GM23338 (cell line): Measurements from ENCODE around the gene RUSF1. TPM values are rescaled to one million over a fixed set of nuclear protein-coding genes. Genes with fewer than 3 reads are reported as not detected.

ENCODE experiments used
- ATAC-seq: fragments of 200-7000 bp; cut with Tn5 transposase; 3 replicates; pipeline ENCODE4 v1.9.1; 2020
- DNase-seq: peaks from one replicate; pipeline ENCODE4 v3.0.0-alpha.2; 2015; ENCODE audit warnings: low spot score
- H2AFZ ChIP-seq: fragments of 200-600 bp; sonication (generic); 2 replicates; pipeline ENCODE4 v1.8.0; 2016; ENCODE audit warnings: antibody characterized with exemption, mild to moderate bottlenecking, moderate library complexity
- H3F3A ChIP-seq: fragments of 200-600 bp; sonication (generic); replicated peaks from 2 replicates; pipeline ENCODE4 v1.8.0; 2017; ENCODE audit warnings: antibody characterized with exemption, mixed run types, low read depth
- H3K27ac ChIP-seq: fragments of 200-600 bp; sonication (generic); 2 replicates; pipeline ENCODE4 v1.6.1; 2016; ENCODE audit warnings: low read depth
- H3K27me3 ChIP-seq: fragments of 200-600 bp; sonication (generic); 2 replicates; pipeline ENCODE4 v1.8.0; 2016; ENCODE audit warnings: mild to moderate bottlenecking, mixed run types, moderate library complexity; ENCODE audit not compliant: insufficient read depth
- H3K36me3 ChIP-seq: fragments of 200-600 bp; sonication (generic); 2 replicates; pipeline ENCODE4 v1.8.0; 2016; ENCODE audit warnings: mild to moderate bottlenecking; ENCODE audit not compliant: insufficient read depth
- H3K4me1 ChIP-seq: fragments of 200-600 bp; sonication (generic); 2 replicates; pipeline ENCODE4 v1.8.0; 2016; ENCODE audit warnings: mild to moderate bottlenecking, moderate library complexity; ENCODE audit not compliant: insufficient read depth
- H3K4me2 ChIP-seq: fragments of 200-600 bp; sonication (generic); 2 replicates; pipeline ENCODE4 v1.7.1; 2017; ENCODE audit warnings: mixed run types
- H3K4me3 ChIP-seq: fragments of 200-600 bp; sonication (generic); 2 replicates; pipeline ENCODE4 v1.6.1; 2016; ENCODE audit warnings: mixed run types
- H3K79me2 ChIP-seq: fragments of 200-600 bp; sonication (generic); replicated peaks from 2 replicates; pipeline ENCODE4 v1.8.0; 2017; ENCODE audit warnings: mild to moderate bottlenecking; ENCODE audit not compliant: insufficient read depth
- H3K9me2 ChIP-seq: fragments of 200-600 bp; sonication (generic); 2 replicates; pipeline ENCODE4 v1.8.0; 2017; ENCODE audit not compliant: insufficient read depth
- H4K20me1 ChIP-seq: fragments of 200-600 bp; sonication (generic); replicated peaks from 2 replicates; pipeline ENCODE4 v1.8.0; 2017; ENCODE audit warnings: mild to moderate bottlenecking; ENCODE audit not compliant: insufficient read depth
- H3K27ac Mint-ChIP-seq: 2 replicates; pipeline ENCODE4 v1.8.0; 2020; ENCODE audit warnings: inconsistent platforms, mild to moderate bottlenecking, moderate library complexity, mixed read lengths
- H3K27me3 Mint-ChIP-seq: 3 replicates; pipeline ENCODE4 v1.8.0; 2022; ENCODE audit warnings: low read depth, mild to moderate bottlenecking, moderate library complexity, mixed read lengths, inconsistent platforms; ENCODE audit not compliant: insufficient read depth, poor library complexity
- H3K36me3 Mint-ChIP-seq: 3 replicates; pipeline ENCODE4 v1.8.0; 2021; ENCODE audit warnings: low read depth, mild to moderate bottlenecking, inconsistent platforms, moderate library complexity, mixed read lengths
- H3K4me1 Mint-ChIP-seq: 3 replicates; pipeline ENCODE4 v1.8.0; 2020; ENCODE audit warnings: mild to moderate bottlenecking, inconsistent platforms, mixed read lengths
- H3K4me3 Mint-ChIP-seq: 3 replicates; pipeline ENCODE4 v1.8.0; 2021; ENCODE audit warnings: moderate library complexity, mild to moderate bottlenecking, inconsistent platforms, mixed read lengths
- H3K9me3 Mint-ChIP-seq: 3 replicates; pipeline ENCODE4 v1.8.0; 2020; ENCODE audit warnings: moderate library complexity, mild to moderate bottlenecking, inconsistent platforms, mixed read lengths
- CREB1 ChIP-seq: fragments of 250-450 bp; sonication (Bioruptor Pico); IDR thresholded peaks from 2 replicates; pipeline ENCODE4 v1.5.0; 2020; ENCODE audit warnings: low read depth, mild to moderate bottlenecking, moderate library complexity
- CTCF ChIP-seq, 2 experiments: fragments of 200-600 bp in 1 of 2; sonication (generic) in 1 of 2; conservative IDR thresholded peaks; 2 replicates each; pipeline versions ENCODE4 v1.5.1 to v1.6.1; 2016 to 2017; ENCODE audit warnings: antibody characterized with exemption in 2 of 2, low read depth in 2 of 2, mild to moderate bottlenecking in 2 of 2, moderate library complexity in 1 of 2
- ETS1 ChIP-seq: IDR thresholded peaks from 2 replicates; pipeline ENCODE4 v1.6.1; 2016; ENCODE audit warnings: antibody characterized with exemption
- EZH2 ChIP-seq: fragments of 200-600 bp; sonication (generic); IDR thresholded peaks from one replicate; pipeline ENCODE4 v1.8.0; 2017; ENCODE audit warnings: antibody characterized with exemption, mild to moderate bottlenecking, low read depth; ENCODE audit not compliant: unreplicated experiment
- EZH2phosphoT487 ChIP-seq: fragments of 200-600 bp; sonication (generic); IDR thresholded peaks from one replicate; pipeline ENCODE4 v1.8.1; 2018; ENCODE audit warnings: antibody characterized with exemption; ENCODE audit not compliant: unreplicated experiment
- JUNB ChIP-seq: IDR thresholded peaks from one replicate; pipeline ENCODE4 v1.6.1; 2016; ENCODE audit warnings: antibody characterized with exemption; ENCODE audit not compliant: unreplicated experiment
- NANOG ChIP-seq: IDR thresholded peaks from 2 replicates; pipeline ENCODE4 v1.6.1; 2016; ENCODE audit warnings: antibody characterized with exemption, borderline replicate concordance
- POLR2AphosphoS5 ChIP-seq: IDR thresholded peaks from 2 replicates; pipeline ENCODE4 v1.6.1; 2016; ENCODE audit warnings: antibody characterized with exemption, low read depth
- REST ChIP-seq: IDR thresholded peaks from one replicate; pipeline ENCODE4 v1.6.1; 2018; ENCODE audit warnings: antibody characterized with exemption; ENCODE audit not compliant: unreplicated experiment
- STAT1 ChIP-seq: IDR thresholded peaks from one replicate; pipeline ENCODE4 v1.6.1; 2016; ENCODE audit warnings: antibody characterized with exemption; ENCODE audit not compliant: unreplicated experiment
- ZNF114 ChIP-seq: fragments of 250-450 bp; sonication (Bioruptor Pico); IDR thresholded peaks from 2 replicates; pipeline ENCODE4 v1.5.0; 2020; ENCODE audit warnings: mild to moderate bottlenecking, moderate library complexity
- ZNF331 ChIP-seq: fragments of 250-450 bp; sonication (Bioruptor Pico); IDR thresholded peaks from 2 replicates; pipeline ENCODE4 v1.5.0; 2020; ENCODE audit warnings: low read depth, mild to moderate bottlenecking, moderate library complexity
- polyA plus RNA-seq: library from polyadenylated mRNA; unstranded; fragments of >200 nt; fragmentation: Nextera tagmentation; extraction: Ambion mirVana; gene quantifications from 2 replicates; pipeline ENCODE4 v1.2.1, GENCODE V29; 2016
- total RNA-seq: library from RNA; depleted of rRNA; stranded (reverse); fragments of >200 nt; shearing (Covaris generic); gene quantifications from 2 replicates; pipeline ENCODE4 v1.2.3, GENCODE V29; 2014
- TF ChIP-seq, protein P1 (sequence below): fragments of 250-450 bp; sonication (Bioruptor Pico); IDR thresholded peaks from 2 replicates; pipeline ENCODE4 v1.5.0; 2020; ENCODE audit warnings: mild to moderate bottlenecking, moderate library complexity

The RUSF1 gene
- total and polyA plus RNA-seq, 2 experiments from 2014 or later, result 8.9 to 36.1 TPM

DNA sequence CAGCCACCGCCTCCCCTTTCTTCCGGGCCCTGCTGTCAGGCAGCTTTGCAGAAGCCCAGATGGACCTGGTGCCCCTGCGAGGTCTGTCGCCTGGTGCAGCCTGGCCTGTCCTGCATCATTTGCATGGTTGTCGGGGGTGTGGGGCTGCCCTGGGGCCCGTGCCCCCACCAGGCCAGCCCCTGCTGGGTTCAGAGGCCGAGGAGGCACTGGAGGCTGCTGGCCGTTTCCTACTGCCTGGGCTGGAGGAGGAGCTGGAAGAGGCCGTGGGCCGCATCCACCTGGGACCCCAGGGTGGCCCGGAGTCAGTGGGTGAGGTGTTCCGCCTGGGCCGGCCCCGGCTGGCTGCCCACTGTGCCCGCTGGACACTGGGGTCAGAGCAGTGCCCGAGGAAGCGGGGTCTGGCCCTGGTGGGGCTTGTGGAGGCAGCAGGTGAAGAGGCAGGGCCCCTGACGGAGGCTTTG, 41.8 kb downstream of the RUSF1 start:
- no peaks in the 10 kb centered on the region for H3K9me2 ChIP-seq
- Mint-ChIP-seq H3K4me3 (no peak overlapping the region), H3K27ac (no peak overlapping the region), H3K9me3 (no peaks in the 10 kb centered on the region; the same call in 2 of the 3 replicates), H3K27me3 (peaks cover 7% of the 10 kb centered on the region), H3K4me1 (peaks cover 4% of the 10 kb centered on the region), H3K36me3 (peaks cover 29% of the 10 kb centered on the region)
- H3K4me3 ChIP-seq, result no peak overlapping the region
- no peak overlapping the region for H2AFZ ChIP-seq
- no peaks in the 10 kb centered on the region; the same call in 1 of the 2 replicates for H3K36me3 ChIP-seq
- H3K4me1 ChIP-seq, result peaks cover 5% of the 10 kb centered on the region; the same call in 1 of the 2 replicates
- TF ChIP-seq ZNF114, result no peak
- TF ChIP-seq EZH2, result no peak
- no peak for TF ChIP-seq JUNB
- TF ChIP-seq EZH2phosphoT487, result no peak
- no peak for TF ChIP-seq STAT1
- no peak for TF ChIP-seq CREB1 (CRISPR knock-in tag)
- TF ChIP-seq ETS1, result no peak
- TF ChIP-seq, protein P1, sequence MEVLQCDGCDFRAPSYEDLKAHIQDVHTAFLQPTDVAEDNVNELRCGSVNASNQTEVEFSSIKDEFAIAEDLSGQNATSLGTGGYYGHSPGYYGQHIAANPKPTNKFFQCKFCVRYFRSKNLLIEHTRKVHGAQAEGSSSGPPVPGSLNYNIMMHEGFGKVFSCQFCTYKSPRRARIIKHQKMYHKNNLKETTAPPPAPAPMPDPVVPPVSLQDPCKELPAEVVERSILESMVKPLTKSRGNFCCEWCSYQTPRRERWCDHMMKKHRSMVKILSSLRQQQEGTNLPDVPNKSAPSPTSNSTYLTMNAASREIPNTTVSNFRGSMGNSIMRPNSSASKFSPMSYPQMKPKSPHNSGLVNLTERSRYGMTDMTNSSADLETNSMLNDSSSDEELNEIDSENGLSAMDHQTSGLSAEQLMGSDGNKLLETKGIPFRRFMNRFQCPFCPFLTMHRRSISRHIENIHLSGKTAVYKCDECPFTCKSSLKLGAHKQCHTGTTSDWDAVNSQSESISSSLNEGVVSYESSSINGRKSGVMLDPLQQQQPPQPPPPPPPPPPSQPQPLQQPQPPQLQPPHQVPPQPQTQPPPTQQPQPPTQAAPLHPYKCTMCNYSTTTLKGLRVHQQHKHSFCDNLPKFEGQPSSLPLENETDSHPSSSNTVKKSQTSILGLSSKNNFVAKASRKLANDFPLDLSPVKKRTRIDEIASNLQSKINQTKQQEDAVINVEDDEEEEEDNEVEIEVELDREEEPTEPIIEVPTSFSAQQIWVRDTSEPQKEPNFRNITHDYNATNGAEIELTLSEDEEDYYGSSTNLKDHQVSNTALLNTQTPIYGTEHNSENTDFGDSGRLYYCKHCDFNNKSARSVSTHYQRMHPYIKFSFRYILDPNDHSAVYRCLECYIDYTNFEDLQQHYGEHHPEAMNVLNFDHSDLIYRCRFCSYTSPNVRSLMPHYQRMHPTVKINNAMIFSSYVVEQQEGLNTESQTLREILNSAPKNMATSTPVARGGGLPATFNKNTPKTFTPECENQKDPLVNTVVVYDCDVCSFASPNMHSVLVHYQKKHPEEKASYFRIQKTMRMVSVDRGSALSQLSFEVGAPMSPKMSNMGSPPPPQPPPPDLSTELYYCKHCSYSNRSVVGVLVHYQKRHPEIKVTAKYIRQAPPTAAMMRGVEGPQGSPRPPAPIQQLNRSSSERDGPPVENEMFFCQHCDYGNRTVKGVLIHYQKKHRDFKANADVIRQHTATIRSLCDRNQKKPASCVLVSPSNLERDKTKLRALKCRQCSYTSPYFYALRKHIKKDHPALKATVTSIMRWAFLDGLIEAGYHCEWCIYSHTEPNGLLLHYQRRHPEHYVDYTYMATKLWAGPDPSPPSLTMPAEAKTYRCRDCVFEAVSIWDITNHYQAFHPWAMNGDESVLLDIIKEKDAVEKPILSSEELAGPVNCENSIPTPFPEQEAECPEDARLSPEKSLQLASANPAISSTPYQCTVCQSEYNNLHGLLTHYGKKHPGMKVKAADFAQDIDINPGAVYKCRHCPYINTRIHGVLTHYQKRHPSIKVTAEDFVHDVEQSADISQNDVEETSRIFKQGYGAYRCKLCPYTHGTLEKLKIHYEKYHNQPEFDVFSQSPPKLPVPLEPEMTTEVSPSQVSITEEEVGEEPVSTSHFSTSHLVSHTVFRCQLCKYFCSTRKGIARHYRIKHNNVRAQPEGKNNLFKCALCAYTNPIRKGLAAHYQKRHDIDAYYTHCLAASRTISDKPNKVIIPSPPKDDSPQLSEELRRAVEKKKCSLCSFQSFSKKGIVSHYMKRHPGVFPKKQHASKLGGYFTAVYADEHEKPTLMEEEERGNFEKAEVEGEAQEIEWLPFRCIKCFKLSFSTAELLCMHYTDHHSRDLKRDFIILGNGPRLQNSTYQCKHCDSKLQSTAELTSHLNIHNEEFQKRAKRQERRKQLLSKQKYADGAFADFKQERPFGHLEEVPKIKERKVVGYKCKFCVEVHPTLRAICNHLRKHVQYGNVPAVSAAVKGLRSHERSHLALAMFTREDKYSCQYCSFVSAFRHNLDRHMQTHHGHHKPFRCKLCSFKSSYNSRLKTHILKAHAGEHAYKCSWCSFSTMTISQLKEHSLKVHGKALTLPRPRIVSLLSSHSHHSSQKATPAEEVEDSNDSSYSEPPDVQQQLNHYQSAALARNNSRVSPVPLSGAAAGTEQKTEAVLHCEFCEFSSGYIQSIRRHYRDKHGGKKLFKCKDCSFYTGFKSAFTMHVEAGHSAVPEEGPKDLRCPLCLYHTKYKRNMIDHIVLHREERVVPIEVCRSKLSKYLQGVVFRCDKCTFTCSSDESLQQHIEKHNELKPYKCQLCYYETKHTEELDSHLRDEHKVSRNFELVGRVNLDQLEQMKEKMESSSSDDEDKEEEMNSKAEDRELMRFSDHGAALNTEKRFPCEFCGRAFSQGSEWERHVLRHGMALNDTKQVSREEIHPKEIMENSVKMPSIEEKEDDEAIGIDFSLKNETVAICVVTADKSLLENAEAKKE (CRISPR knock-in tag), result no peak
- no peak for TF ChIP-seq CTCF (conservative IDR thresholded peaks at IDR 0.05; ENCODE audit: low read depth in 2 of 2)
- TF ChIP-seq NANOG, result no peak
- TF ChIP-seq POLR2AphosphoS5, result no peak
- TF ChIP-seq ZNF331, result no peak
- no peak for TF ChIP-seq REST
- no peaks in the 10 kb centered on the region for H3K79me2 ChIP-seq
- DNase-seq, result no peak
- H4K20me1 ChIP-seq, result no peaks in the 10 kb centered on the region; the same call in 1 of the 2 replicates
- H3F3A ChIP-seq, result no peaks in the 10 kb centered on the region
- H3K4me2 ChIP-seq, result no peak overlapping the region
- peaks cover 10% of the 10 kb centered on the region for H3K27me3 ChIP-seq
- no peak overlapping the region for H3K27ac ChIP-seq
- no peak for ATAC-seq
